ENCODE measurements around the gene EDEM1. TPM values are rescaled to one million over a fixed set of nuclear protein-coding genes. Genes with fewer than 3 reads are reported as not detected.

The EDEM1 gene
- total and polyA plus RNA-seq, 10 of the 15 experiments (the other 5 are each of a cell fraction or from before 2014, with no cell fraction given) = 18.9 to 138 (median 57.5) TPM

DNA sequence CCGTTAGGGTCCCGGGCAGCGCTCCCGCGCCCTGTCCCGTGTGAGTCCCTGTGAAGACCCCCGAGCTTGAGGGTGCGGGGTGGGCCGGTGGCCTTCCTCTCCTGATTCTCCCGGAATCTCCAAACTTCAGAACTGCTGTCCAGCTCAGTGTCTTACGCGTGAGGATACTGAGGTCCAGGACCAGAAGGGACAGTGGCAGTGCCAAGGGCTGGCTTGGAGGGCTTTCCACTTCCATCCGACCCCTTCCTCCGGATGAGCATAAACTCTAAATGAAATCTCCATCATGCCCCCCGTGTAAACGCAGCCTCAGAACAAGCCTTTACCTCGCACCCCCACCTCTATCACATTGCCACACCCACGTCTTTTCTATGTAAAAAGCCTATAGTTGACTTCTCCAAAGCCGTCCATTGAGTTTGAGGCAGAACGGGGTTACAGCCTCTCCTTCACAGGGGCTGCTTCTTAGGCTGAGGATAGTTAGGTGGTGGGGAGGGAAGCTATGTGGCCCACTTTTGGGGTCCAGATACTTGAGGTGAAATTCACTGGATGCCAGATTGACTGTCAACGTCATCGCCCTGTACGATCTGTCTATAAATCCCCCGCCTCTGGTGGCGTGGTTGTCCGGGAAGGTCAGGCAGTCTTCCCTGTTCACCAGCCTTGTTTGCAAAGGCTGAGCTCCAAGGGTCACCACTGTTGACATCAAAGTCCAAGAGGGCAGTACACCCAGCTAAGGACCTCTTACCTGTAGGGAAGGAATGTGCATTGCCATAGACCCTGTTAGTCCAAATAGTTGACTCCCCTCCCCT, 1.1 kb downstream of the EDEM1 start (continued):
- TF ChIP-seq, protein P1, sequence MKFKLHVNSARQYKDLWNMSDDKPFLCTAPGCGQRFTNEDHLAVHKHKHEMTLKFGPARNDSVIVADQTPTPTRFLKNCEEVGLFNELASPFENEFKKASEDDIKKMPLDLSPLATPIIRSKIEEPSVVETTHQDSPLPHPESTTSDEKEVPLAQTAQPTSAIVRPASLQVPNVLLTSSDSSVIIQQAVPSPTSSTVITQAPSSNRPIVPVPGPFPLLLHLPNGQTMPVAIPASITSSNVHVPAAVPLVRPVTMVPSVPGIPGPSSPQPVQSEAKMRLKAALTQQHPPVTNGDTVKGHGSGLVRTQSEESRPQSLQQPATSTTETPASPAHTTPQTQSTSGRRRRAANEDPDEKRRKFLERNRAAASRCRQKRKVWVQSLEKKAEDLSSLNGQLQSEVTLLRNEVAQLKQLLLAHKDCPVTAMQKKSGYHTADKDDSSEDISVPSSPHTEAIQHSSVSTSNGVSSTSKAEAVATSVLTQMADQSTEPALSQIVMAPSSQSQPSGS (IDR thresholded peaks at IDR 0.05; ENCODE audit: low read length) = no peak
- TF ChIP-seq CHD1 (IDR thresholded peaks at IDR 0.05; ENCODE audit: low read depth, low read length) (no peak), EP300 (IDR thresholded peaks at IDR 0.05; ENCODE audit: borderline replicate concordance in 1 of 2, control insufficient read depth in 1 of 2, low read depth in 2 of 2, low read length in 2 of 2) (no peak), HCFC1 (IDR thresholded peaks at IDR 0.05; ENCODE audit: low read length) (no peak), NBN (IDR thresholded peaks at IDR 0.05) (peak; percentile 36; the same call in 1 of the 2 replicates), MYC (IDR thresholded peaks at IDR 0.05; ENCODE audit: insufficient read depth, insufficient read length, insufficient replicate concordance, low read length, severe bottlenecking) (no peak)

DNA sequence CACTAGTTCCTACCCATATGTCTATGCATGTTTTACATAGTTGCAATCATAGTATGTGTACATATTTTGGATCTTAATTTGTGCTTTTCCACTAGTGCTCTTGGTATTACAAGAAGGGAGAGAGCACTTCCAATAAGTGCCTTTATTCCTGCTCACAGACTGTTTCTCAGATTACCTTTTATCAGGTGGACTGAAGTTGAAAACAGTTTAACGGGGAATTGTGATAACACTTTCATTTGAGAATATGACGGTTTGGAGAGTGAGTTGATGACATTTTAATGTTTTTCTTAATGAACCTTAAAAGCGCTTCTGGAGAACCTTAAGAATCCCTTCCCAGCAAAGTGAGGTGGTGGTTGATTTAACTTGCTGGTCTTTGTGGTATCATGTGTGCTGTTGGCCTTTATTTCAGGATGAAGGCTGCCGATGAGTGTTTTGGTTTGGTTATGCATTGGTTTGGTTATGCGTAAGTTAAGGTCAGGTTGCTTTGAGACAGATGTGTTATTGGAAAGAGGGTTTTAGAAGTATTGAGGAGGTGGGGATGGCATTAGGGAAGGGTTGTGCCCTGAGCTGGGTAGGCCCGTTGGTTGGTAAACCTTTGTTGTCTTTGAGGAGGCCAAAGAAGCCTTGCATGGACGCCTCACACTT, 2.8 kb downstream of the EDEM1 start:
- in situ Hi-C loops (cut with MboI) = loop anchor here (10.0 kb wide), 2 partner anchors 355 to 685 kb away; no protein-coding TSS in a partner anchor
- Histone ChIP-seq H3K79me2 (ENCODE audit: control insufficient read depth, insufficient read depth, low read length) (peaks cover 89% of the 10 kb centered on the region), H3K27me3 (replicated peaks in 1 of 2; ENCODE audit: control insufficient read depth in 2 of 2, insufficient read depth in 2 of 2, low read length in 1 of 2) (no peaks in the 10 kb centered on the region), H2AFZ (ENCODE audit: control insufficient read depth, low read depth, low read length) (no peak overlapping the region), H3K4me2 (ENCODE audit: control insufficient read depth, insufficient read depth) (peak overlapping the region; percentile 88), H3K27ac (ENCODE audit: control insufficient read depth, insufficient read depth) (peak overlapping the region; percentile 96), H3K9me3 (replicated peaks; ENCODE audit: control insufficient read depth, insufficient read depth, low read length) (no peaks in the 10 kb centered on the region), H4K20me1 (ENCODE audit: control insufficient read depth, insufficient read depth) (no peaks in the 10 kb centered on the region), H3K36me3 (ENCODE audit: control insufficient read depth in 2 of 2, insufficient read depth in 2 of 2, low read length in 1 of 2) (peaks cover 0 to 14% of the 10 kb centered on the region in 2 experiments; a peak in 2 of 4 replicates), H3K4me3 (peak overlapping the region; percentile 88), H3K4me1 (ENCODE audit: control insufficient read depth, insufficient read depth, low read length) (peaks cover 25% of the 10 kb centered on the region), H3K9ac (ENCODE audit: control insufficient read depth, insufficient read depth, low read length) (peak overlapping the region; percentile 81)
- DNase-seq (ENCODE audit: low read depth, low spot score) (no peak), FAIRE-seq (no peak), ATAC-seq (no peak)
- intact Hi-C loops (cut with micrococcal nuclease; ENCODE audit: unreplicated experiment) = loop anchor here (10.0 kb wide), 1 partner anchor 175 kb away; no protein-coding TSS in a partner anchor
- ChIA-PET RAD21 (ENCODE audit: unreplicated experiment) (interaction anchor here (0.8 to 9.1 kb wide), 3 partner anchors 10 to 438 kb away, joined by 3 to 93 read pairs (median 5); no protein-coding TSS in a partner anchor), CTCF (interaction anchor here (1.6 to 18.8 kb wide), 2 partner anchors 52 to 67 kb away, joined by 5 to 163 read pairs; partner anchors contain the start of gene ARL8B), POLR2A (interaction anchor here (1.4 kb wide), 1 partner anchor 52 kb away, joined by 5 read pairs; no protein-coding TSS in a partner anchor), SMC1A (ENCODE audit: uncharacterized antibody, unreplicated experiment) (interaction anchor here (0.6 to 20.1 kb wide), 5 partner anchors 5 to 571 kb away, joined by 3 to 284 read pairs (median 30); no protein-coding TSS in a partner anchor)
- no TSS peak for BruUV-seq (replicated peaks)
- WGBS (ENCODE audit: insufficient coverage, insufficient replicate concordance, low lambda C conversion rate, missing lambda C conversion rate) = 2% methylated on average over 7 of the region's 7 CpGs
- TF ChIP-seq IKZF2 (IDR thresholded peaks at IDR 0.05) = 0 out of 4 replicates have a peak, but pooled peaks of 1 of the 2 experiments have one; percentile 24
- no peak for TF ChIP-seq NRF1 (conservative IDR thresholded peaks at IDR 0.05; ENCODE audit: low read depth, low read length)
- no peak for TF ChIP-seq IRF4 (IDR thresholded peaks at IDR 0.05; ENCODE audit: low read depth, low read length)
- peak; percentile 55 for TF ChIP-seq RUNX3 (IDR thresholded peaks at IDR 0.05; ENCODE audit: low read length)
- TF ChIP-seq, protein P2, sequence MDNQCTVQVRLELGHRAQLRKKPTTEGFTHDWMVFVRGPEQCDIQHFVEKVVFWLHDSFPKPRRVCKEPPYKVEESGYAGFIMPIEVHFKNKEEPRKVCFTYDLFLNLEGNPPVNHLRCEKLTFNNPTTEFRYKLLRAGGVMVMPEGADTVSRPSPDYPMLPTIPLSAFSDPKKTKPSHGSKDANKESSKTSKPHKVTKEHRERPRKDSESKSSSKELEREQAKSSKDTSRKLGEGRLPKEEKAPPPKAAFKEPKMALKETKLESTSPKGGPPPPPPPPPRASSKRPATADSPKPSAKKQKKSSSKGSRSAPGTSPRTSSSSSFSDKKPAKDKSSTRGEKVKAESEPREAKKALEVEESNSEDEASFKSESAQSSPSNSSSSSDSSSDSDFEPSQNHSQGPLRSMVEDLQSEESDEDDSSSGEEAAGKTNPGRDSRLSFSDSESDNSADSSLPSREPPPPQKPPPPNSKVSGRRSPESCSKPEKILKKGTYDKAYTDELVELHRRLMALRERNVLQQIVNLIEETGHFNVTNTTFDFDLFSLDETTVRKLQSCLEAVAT (IDR thresholded peaks at IDR 0.05) = peak; percentile 78; the same call in 1 of the 2 replicates
- 0 out of 2 replicates have a peak, but pooled peaks have one; percentile 5 for TF ChIP-seq RAD21 (IDR thresholded peaks at IDR 0.05; ENCODE audit: insufficient read depth, low read depth, low read length)
- TF ChIP-seq RELA (IDR thresholded peaks at IDR 0.05; ENCODE audit: borderline replicate concordance, partially characterized antibody) = no peak
- TF ChIP-seq HDGF (IDR thresholded peaks at IDR 0.05) = peak; percentile 90
- TF ChIP-seq TAF1 (IDR thresholded peaks at IDR 0.05; ENCODE audit: borderline replicate concordance, low read depth, low read length) = 0 out of 2 replicates have a peak, but pooled peaks have one; percentile 6

All from GM12878 (cell line).